AG09319 (cell line): ENCODE results near the gene ELMOD3.
"Not testable (repeated sequence)": the region's sequence is repeated elsewhere in the genome, so short reads cannot be mapped to it uniquely, and the experiment has no call there.

Source experiments
- DNase-seq: peaks from one replicate; pipeline ENCODE4 v3.0.0-alpha.2; 2010; ENCODE audit warnings: low read depth; ENCODE audit errors: extremely low read depth
- CTCF ChIP-seq: IDR thresholded peaks from 2 replicates; pipeline ENCODE4 v1.5.1; 2011; ENCODE audit warnings: low read depth, mild to moderate bottlenecking, inconsistent platforms, low read length, moderate library complexity

The ELMOD3 gene

GRCh38 chr2:85314884-85315242 lies 39.7 kb upstream of the ELMOD3 start:
- DNase-seq = no peak
- TF ChIP-seq CTCF = no peak

- not testable (repeated sequence) for DNase-seq
These were observed 38.6 kb upstream of the ELMOD3 start for GRCh38 chr2:85315921-85316320.

GRCh38 chr2:85318222-85319074 lies 36.1 kb upstream of the ELMOD3 start:
- no peak for TF ChIP-seq CTCF
- peak; percentile 75 for DNase-seq

- TF ChIP-seq CTCF = no peak
- no peak for DNase-seq
These were observed 34.8 kb upstream of the ELMOD3 start for GRCh38 chr2:85319796-85320195.

- DNase-seq = no peak
- no peak for TF ChIP-seq CTCF
These were observed 31.1 kb upstream of the ELMOD3 start for GRCh38 chr2:85323351-85323987.

- DNase-seq = not testable (repeated sequence)
These were observed 30.6 kb upstream of the ELMOD3 start for GRCh38 chr2:85323988-85324367.

- no peak for DNase-seq
- no peak for TF ChIP-seq CTCF
These were observed 29.7 kb upstream of the ELMOD3 start for GRCh38 chr2:85324639-85325465.

GRCh38 chr2:85325466-85325811 lies 29.1 kb upstream of the ELMOD3 start:
- TF ChIP-seq CTCF = no peak
- no peak for DNase-seq
